BE2C (cell line): ENCODE measurements around the gene SUPT20HL1.

Source experiments
- DNase-seq: peaks from one replicate; pipeline ENCODE4 v3.0.0-alpha.2; 2020
- H3K27me3 ChIP-seq: fragments of 250-450 bp; sonication (Bioruptor Pico); 2 replicates; pipeline ENCODE4 v1.5.1; 2020; ENCODE audit warnings: mild to moderate bottlenecking
- H3K36me3 ChIP-seq: fragments of 250-450 bp; sonication (Bioruptor Pico); 2 replicates; pipeline ENCODE4 v1.5.1; 2020; ENCODE audit warnings: mild to moderate bottlenecking
- H3K4me1 ChIP-seq: fragments of 250-450 bp; sonication (Bioruptor Pico); 2 replicates; pipeline ENCODE4 v1.5.1; 2020
- H3K4me3 ChIP-seq: 2 replicates; pipeline ENCODE4 v1.5.1; 2011; ENCODE audit warnings: low read depth, low read length
- H3K9me3 ChIP-seq: fragments of 250-450 bp; sonication (Bioruptor Pico); 2 replicates; pipeline ENCODE4 v1.5.1; 2020
- CTCF ChIP-seq: IDR thresholded peaks from 2 replicates; pipeline ENCODE4 v1.5.1; 2012; ENCODE audit warnings: mild to moderate bottlenecking, low read depth, low read length

SUPT20HL1 gene

GRCh38 chrX:24391843-24392242 lies 31.4 kb downstream of the SUPT20HL1 start:
- no peak for DNase-seq
- Histone ChIP-seq H3K9me3 (no peaks in the 10 kb centered on the region), H3K4me1 (no peaks in the 10 kb centered on the region), H3K27me3 (no peaks in the 10 kb centered on the region), H3K4me3 (no peak overlapping the region), H3K36me3 (no peaks in the 10 kb centered on the region)
- no peak for TF ChIP-seq CTCF

- no peak for DNase-seq
- no peak for TF ChIP-seq CTCF
- H3K36me3 ChIP-seq, result no peaks in the 10 kb centered on the region
- H3K9me3 ChIP-seq, result no peaks in the 10 kb centered on the region
- H3K4me3 ChIP-seq, result no peak overlapping the region
- H3K27me3 ChIP-seq, result no peaks in the 10 kb centered on the region
- no peaks in the 10 kb centered on the region for H3K4me1 ChIP-seq
Measured at GRCh38 chrX:24392709-24393108, 32.3 kb downstream of the SUPT20HL1 start.

- no peaks in the 10 kb centered on the region for H3K36me3 ChIP-seq
- peak; percentile 30 for DNase-seq
- H3K9me3 ChIP-seq, result no peaks in the 10 kb centered on the region
- H3K4me3 ChIP-seq, result no peak overlapping the region
- peak; percentile 81 for TF ChIP-seq CTCF
- H3K27me3 ChIP-seq, result no peaks in the 10 kb centered on the region
- H3K4me1 ChIP-seq, result no peaks in the 10 kb centered on the region
Measured at GRCh38 chrX:24395775-24396174, 35.3 kb downstream of the SUPT20HL1 start.

GRCh38 chrX:24396236-24396930 lies 35.9 kb downstream of the SUPT20HL1 start:
- H3K4me1 ChIP-seq, result no peaks in the 10 kb centered on the region
- TF ChIP-seq CTCF, result no peak
- no peak for DNase-seq
- no peaks in the 10 kb centered on the region for H3K27me3 ChIP-seq
- no peaks in the 10 kb centered on the region for H3K36me3 ChIP-seq
- no peak overlapping the region for H3K4me3 ChIP-seq
- no peaks in the 10 kb centered on the region for H3K9me3 ChIP-seq

GRCh38 chrX:24396931-24397279 lies 36.5 kb downstream of the SUPT20HL1 start:
- Histone ChIP-seq H3K4me3 (no peak overlapping the region), H3K27me3 (no peaks in the 10 kb centered on the region), H3K9me3 (no peaks in the 10 kb centered on the region), H3K36me3 (no peaks in the 10 kb centered on the region), H3K4me1 (no peaks in the 10 kb centered on the region)
- no peak for DNase-seq
- TF ChIP-seq CTCF, result no peak

- no peak for TF ChIP-seq CTCF
- DNase-seq, result no peak
- Histone ChIP-seq H3K9me3 (no peaks in the 10 kb centered on the region), H3K4me1 (no peaks in the 10 kb centered on the region), H3K27me3 (no peaks in the 10 kb centered on the region), H3K4me3 (no peak overlapping the region), H3K36me3 (no peaks in the 10 kb centered on the region)
Measured at GRCh38 chrX:24398766-24399165, 38.3 kb downstream of the SUPT20HL1 start.
